Upper lobe of left lung (tissue), 4 donors: ENCODE measurements around the gene KHNYN.

ENCODE experiments used
- CTCF ChIP-seq, 6 experiments: fragments of 450-650 bp in 4 of 6; fragments of 200-600 bp in 2 of 6; sonication (generic) in 2 of 6; IDR thresholded peaks; one replicate each; pipeline ENCODE4 v1.5.1; 2016 to 2019; ENCODE audit warnings: antibody characterized with exemption in 6 of 6
- EP300 ChIP-seq, 4 donors: sonication (generic); formaldehyde crosslinking; IDR thresholded peaks; one replicate each; pipeline ENCODE4 v1.5.1; 2017; ENCODE audit warnings: antibody characterized with exemption in 4 of 4, control low read depth in 2 of 4
- POLR2A ChIP-seq, 4 donors: fragments of 450-650 bp; IDR thresholded peaks; one replicate each; pipeline ENCODE4 v1.5.1; 2016 to 2017; ENCODE audit warnings: antibody characterized with exemption in 4 of 4, mild to moderate bottlenecking in 2 of 4
- POLR2AphosphoS5 ChIP-seq, 2 donors: sonication (generic); formaldehyde crosslinking; IDR thresholded peaks; one replicate each; pipeline ENCODE4 v1.5.1; 2017; ENCODE audit warnings: antibody characterized with exemption in 2 of 2

- no peak for TF ChIP-seq CTCF (IDR thresholded peaks at IDR 0.05)
- TF ChIP-seq POLR2A (IDR thresholded peaks at IDR 0.05), result no peak
- no peak for TF ChIP-seq POLR2AphosphoS5 (IDR thresholded peaks at IDR 0.05)
- TF ChIP-seq EP300 (IDR thresholded peaks at IDR 0.05), result no peak
These were observed 14.1 kb upstream of the KHNYN start for GRCh38 chr14:24415421-24416253.
